GM23338 (cell line): ENCODE data around the gene MYO5C. TPM values are rescaled to one million over a fixed set of nuclear protein-coding genes. Genes with fewer than 3 reads are reported as not detected.
A peak's percentile ranks its signal among the peaks of the same experiment; 100 is the strongest.

Source experiments
- ATAC-seq: fragments of 200-7000 bp; cut with Tn5 transposase; 3 replicates; pipeline ENCODE4 v1.9.1; 2020
- DNase-seq: peaks from one replicate; pipeline ENCODE4 v3.0.0-alpha.2; 2015; ENCODE audit warnings: low spot score
- H2AFZ ChIP-seq: fragments of 200-600 bp; sonication (generic); 2 replicates; pipeline ENCODE4 v1.8.0; 2016; ENCODE audit warnings: antibody characterized with exemption, mild to moderate bottlenecking, moderate library complexity
- H3F3A ChIP-seq: fragments of 200-600 bp; sonication (generic); replicated peaks from 2 replicates; pipeline ENCODE4 v1.8.0; 2017; ENCODE audit warnings: antibody characterized with exemption, mixed run types, low read depth
- H3K27ac ChIP-seq: fragments of 200-600 bp; sonication (generic); 2 replicates; pipeline ENCODE4 v1.6.1; 2016; ENCODE audit warnings: low read depth
- H3K27me3 ChIP-seq: fragments of 200-600 bp; sonication (generic); 2 replicates; pipeline ENCODE4 v1.8.0; 2016; ENCODE audit warnings: mild to moderate bottlenecking, mixed run types, moderate library complexity; ENCODE audit not compliant: insufficient read depth
- H3K36me3 ChIP-seq: fragments of 200-600 bp; sonication (generic); 2 replicates; pipeline ENCODE4 v1.8.0; 2016; ENCODE audit warnings: mild to moderate bottlenecking; ENCODE audit not compliant: insufficient read depth
- H3K4me1 ChIP-seq: fragments of 200-600 bp; sonication (generic); 2 replicates; pipeline ENCODE4 v1.8.0; 2016; ENCODE audit warnings: mild to moderate bottlenecking, moderate library complexity; ENCODE audit not compliant: insufficient read depth
- H3K4me2 ChIP-seq: fragments of 200-600 bp; sonication (generic); 2 replicates; pipeline ENCODE4 v1.7.1; 2017; ENCODE audit warnings: mixed run types
- H3K4me3 ChIP-seq: fragments of 200-600 bp; sonication (generic); 2 replicates; pipeline ENCODE4 v1.6.1; 2016; ENCODE audit warnings: mixed run types
- H3K79me2 ChIP-seq: fragments of 200-600 bp; sonication (generic); replicated peaks from 2 replicates; pipeline ENCODE4 v1.8.0; 2017; ENCODE audit warnings: mild to moderate bottlenecking; ENCODE audit not compliant: insufficient read depth
- H3K9me2 ChIP-seq: fragments of 200-600 bp; sonication (generic); 2 replicates; pipeline ENCODE4 v1.8.0; 2017; ENCODE audit not compliant: insufficient read depth
- H4K20me1 ChIP-seq: fragments of 200-600 bp; sonication (generic); replicated peaks from 2 replicates; pipeline ENCODE4 v1.8.0; 2017; ENCODE audit warnings: mild to moderate bottlenecking; ENCODE audit not compliant: insufficient read depth
- H3K27ac Mint-ChIP-seq: 2 replicates; pipeline ENCODE4 v1.8.0; 2020; ENCODE audit warnings: inconsistent platforms, mild to moderate bottlenecking, moderate library complexity, mixed read lengths
- H3K27me3 Mint-ChIP-seq: 3 replicates; pipeline ENCODE4 v1.8.0; 2022; ENCODE audit warnings: low read depth, mild to moderate bottlenecking, moderate library complexity, mixed read lengths, inconsistent platforms; ENCODE audit not compliant: insufficient read depth, poor library complexity
- H3K36me3 Mint-ChIP-seq: 3 replicates; pipeline ENCODE4 v1.8.0; 2021; ENCODE audit warnings: low read depth, mild to moderate bottlenecking, inconsistent platforms, moderate library complexity, mixed read lengths
- H3K4me1 Mint-ChIP-seq: 3 replicates; pipeline ENCODE4 v1.8.0; 2020; ENCODE audit warnings: mild to moderate bottlenecking, inconsistent platforms, mixed read lengths
- H3K4me3 Mint-ChIP-seq: 3 replicates; pipeline ENCODE4 v1.8.0; 2021; ENCODE audit warnings: moderate library complexity, mild to moderate bottlenecking, inconsistent platforms, mixed read lengths
- H3K9me3 Mint-ChIP-seq: 3 replicates; pipeline ENCODE4 v1.8.0; 2020; ENCODE audit warnings: moderate library complexity, mild to moderate bottlenecking, inconsistent platforms, mixed read lengths
- JUNB ChIP-seq: IDR thresholded peaks from one replicate; pipeline ENCODE4 v1.6.1; 2016; ENCODE audit warnings: antibody characterized with exemption; ENCODE audit not compliant: unreplicated experiment
- NANOG ChIP-seq: IDR thresholded peaks from 2 replicates; pipeline ENCODE4 v1.6.1; 2016; ENCODE audit warnings: antibody characterized with exemption, borderline replicate concordance
- POLR2AphosphoS5 ChIP-seq: IDR thresholded peaks from 2 replicates; pipeline ENCODE4 v1.6.1; 2016; ENCODE audit warnings: antibody characterized with exemption, low read depth
- REST ChIP-seq: IDR thresholded peaks from one replicate; pipeline ENCODE4 v1.6.1; 2018; ENCODE audit warnings: antibody characterized with exemption; ENCODE audit not compliant: unreplicated experiment
- ZNF331 ChIP-seq: fragments of 250-450 bp; sonication (Bioruptor Pico); IDR thresholded peaks from 2 replicates; pipeline ENCODE4 v1.5.0; 2020; ENCODE audit warnings: low read depth, mild to moderate bottlenecking, moderate library complexity
- polyA plus RNA-seq: library from polyadenylated mRNA; unstranded; fragments of >200 nt; fragmentation: Nextera tagmentation; extraction: Ambion mirVana; gene quantifications from 2 replicates; pipeline ENCODE4 v1.2.1, GENCODE V29; 2016
- total RNA-seq: library from RNA; depleted of rRNA; stranded (reverse); fragments of >200 nt; shearing (Covaris generic); gene quantifications from 2 replicates; pipeline ENCODE4 v1.2.3, GENCODE V29; 2014
- TF ChIP-seq, protein P1 (sequence below): fragments of 250-450 bp; sonication (Bioruptor Pico); IDR thresholded peaks from 2 replicates; pipeline ENCODE4 v1.5.0; 2020; ENCODE audit warnings: mild to moderate bottlenecking, moderate library complexity
- TF ChIP-seq, protein P2 (sequence below): IDR thresholded peaks from 2 replicates; pipeline ENCODE4 v1.6.1; 2016; ENCODE audit warnings: antibody characterized with exemption

MYO5C gene
- total and polyA plus RNA-seq, 2 experiments from 2014 or later = 7.9 to 28.8 TPM

GRCh38 chr15:52224211-52224610 is 71.4 kb downstream of the MYO5C start (continued):
- TF ChIP-seq, protein P1, sequence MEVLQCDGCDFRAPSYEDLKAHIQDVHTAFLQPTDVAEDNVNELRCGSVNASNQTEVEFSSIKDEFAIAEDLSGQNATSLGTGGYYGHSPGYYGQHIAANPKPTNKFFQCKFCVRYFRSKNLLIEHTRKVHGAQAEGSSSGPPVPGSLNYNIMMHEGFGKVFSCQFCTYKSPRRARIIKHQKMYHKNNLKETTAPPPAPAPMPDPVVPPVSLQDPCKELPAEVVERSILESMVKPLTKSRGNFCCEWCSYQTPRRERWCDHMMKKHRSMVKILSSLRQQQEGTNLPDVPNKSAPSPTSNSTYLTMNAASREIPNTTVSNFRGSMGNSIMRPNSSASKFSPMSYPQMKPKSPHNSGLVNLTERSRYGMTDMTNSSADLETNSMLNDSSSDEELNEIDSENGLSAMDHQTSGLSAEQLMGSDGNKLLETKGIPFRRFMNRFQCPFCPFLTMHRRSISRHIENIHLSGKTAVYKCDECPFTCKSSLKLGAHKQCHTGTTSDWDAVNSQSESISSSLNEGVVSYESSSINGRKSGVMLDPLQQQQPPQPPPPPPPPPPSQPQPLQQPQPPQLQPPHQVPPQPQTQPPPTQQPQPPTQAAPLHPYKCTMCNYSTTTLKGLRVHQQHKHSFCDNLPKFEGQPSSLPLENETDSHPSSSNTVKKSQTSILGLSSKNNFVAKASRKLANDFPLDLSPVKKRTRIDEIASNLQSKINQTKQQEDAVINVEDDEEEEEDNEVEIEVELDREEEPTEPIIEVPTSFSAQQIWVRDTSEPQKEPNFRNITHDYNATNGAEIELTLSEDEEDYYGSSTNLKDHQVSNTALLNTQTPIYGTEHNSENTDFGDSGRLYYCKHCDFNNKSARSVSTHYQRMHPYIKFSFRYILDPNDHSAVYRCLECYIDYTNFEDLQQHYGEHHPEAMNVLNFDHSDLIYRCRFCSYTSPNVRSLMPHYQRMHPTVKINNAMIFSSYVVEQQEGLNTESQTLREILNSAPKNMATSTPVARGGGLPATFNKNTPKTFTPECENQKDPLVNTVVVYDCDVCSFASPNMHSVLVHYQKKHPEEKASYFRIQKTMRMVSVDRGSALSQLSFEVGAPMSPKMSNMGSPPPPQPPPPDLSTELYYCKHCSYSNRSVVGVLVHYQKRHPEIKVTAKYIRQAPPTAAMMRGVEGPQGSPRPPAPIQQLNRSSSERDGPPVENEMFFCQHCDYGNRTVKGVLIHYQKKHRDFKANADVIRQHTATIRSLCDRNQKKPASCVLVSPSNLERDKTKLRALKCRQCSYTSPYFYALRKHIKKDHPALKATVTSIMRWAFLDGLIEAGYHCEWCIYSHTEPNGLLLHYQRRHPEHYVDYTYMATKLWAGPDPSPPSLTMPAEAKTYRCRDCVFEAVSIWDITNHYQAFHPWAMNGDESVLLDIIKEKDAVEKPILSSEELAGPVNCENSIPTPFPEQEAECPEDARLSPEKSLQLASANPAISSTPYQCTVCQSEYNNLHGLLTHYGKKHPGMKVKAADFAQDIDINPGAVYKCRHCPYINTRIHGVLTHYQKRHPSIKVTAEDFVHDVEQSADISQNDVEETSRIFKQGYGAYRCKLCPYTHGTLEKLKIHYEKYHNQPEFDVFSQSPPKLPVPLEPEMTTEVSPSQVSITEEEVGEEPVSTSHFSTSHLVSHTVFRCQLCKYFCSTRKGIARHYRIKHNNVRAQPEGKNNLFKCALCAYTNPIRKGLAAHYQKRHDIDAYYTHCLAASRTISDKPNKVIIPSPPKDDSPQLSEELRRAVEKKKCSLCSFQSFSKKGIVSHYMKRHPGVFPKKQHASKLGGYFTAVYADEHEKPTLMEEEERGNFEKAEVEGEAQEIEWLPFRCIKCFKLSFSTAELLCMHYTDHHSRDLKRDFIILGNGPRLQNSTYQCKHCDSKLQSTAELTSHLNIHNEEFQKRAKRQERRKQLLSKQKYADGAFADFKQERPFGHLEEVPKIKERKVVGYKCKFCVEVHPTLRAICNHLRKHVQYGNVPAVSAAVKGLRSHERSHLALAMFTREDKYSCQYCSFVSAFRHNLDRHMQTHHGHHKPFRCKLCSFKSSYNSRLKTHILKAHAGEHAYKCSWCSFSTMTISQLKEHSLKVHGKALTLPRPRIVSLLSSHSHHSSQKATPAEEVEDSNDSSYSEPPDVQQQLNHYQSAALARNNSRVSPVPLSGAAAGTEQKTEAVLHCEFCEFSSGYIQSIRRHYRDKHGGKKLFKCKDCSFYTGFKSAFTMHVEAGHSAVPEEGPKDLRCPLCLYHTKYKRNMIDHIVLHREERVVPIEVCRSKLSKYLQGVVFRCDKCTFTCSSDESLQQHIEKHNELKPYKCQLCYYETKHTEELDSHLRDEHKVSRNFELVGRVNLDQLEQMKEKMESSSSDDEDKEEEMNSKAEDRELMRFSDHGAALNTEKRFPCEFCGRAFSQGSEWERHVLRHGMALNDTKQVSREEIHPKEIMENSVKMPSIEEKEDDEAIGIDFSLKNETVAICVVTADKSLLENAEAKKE = no peak
- TF ChIP-seq NANOG = no peak

DNA sequence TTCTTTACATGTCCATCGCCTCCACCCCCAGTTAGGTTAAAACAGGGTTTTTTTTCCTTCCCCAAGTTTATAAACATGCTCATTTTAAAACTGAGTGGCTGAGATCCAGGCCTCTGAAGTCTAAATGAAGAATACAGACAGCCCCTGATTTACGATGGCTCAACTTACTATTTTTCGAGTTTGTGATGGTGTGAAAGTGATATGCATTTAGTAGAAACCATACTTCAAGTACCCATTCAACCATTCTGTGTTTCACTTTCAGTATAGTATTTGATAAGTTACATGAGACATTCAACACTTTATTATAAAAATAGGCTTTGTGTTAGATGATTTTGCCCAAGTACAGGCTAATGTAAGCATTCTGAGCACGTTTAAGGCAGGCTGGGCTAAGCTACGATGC is 73.9 kb downstream of the MYO5C start:
- ATAC-seq (no peak), DNase-seq (no peak)
- Histone ChIP-seq H3K79me2 (no peaks in the 10 kb centered on the region), H3K9me2 (no peaks in the 10 kb centered on the region), H2AFZ (no peak overlapping the region), H3K27me3 (no peaks in the 10 kb centered on the region), H3K4me1 (no peaks in the 10 kb centered on the region), H3F3A (peaks cover 3% of the 10 kb centered on the region; the same call in 1 of the 2 replicates), H4K20me1 (no peaks in the 10 kb centered on the region), H3K4me3 (no peak overlapping the region), H3K4me2 (no peak overlapping the region), H3K27ac (0 out of 2 replicates have a peak overlapping the region, but pooled peaks have one; percentile 32), H3K36me3 (peaks cover 39% of the 10 kb centered on the region)
- H3K9me3 Mint-ChIP-seq = no peaks in the 10 kb centered on the region
- peaks cover 65% of the 10 kb centered on the region for H3K36me3 Mint-ChIP-seq
- H3K27ac Mint-ChIP-seq = no peak overlapping the region
- H3K27me3 Mint-ChIP-seq = peaks cover 5% of the 10 kb centered on the region
- no peaks in the 10 kb centered on the region for H3K4me1 Mint-ChIP-seq
- H3K4me3 Mint-ChIP-seq = no peak overlapping the region
- no peak for TF ChIP-seq REST
- TF ChIP-seq ZNF331 (CRISPR knock-in tag) = no peak
- TF ChIP-seq JUNB = no peak
- TF ChIP-seq NANOG = no peak
- TF ChIP-seq, protein P2, sequence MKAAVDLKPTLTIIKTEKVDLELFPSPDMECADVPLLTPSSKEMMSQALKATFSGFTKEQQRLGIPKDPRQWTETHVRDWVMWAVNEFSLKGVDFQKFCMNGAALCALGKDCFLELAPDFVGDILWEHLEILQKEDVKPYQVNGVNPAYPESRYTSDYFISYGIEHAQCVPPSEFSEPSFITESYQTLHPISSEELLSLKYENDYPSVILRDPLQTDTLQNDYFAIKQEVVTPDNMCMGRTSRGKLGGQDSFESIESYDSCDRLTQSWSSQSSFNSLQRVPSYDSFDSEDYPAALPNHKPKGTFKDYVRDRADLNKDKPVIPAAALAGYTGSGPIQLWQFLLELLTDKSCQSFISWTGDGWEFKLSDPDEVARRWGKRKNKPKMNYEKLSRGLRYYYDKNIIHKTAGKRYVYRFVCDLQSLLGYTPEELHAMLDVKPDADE = no peak
- no peak for TF ChIP-seq POLR2AphosphoS5
